Stimulated activated CD4-positive, alpha-beta T cell treated with anti-CD3 and anti-CD28 coated beads, TNF-alpha, amount 100 ng/mL, for 1 hour (primary cell): Measurements from ENCODE around the gene PRKCD.
A peak's percentile ranks its signal among the peaks of the same experiment; 100 is the strongest.

Experiments
- DNase-seq, 3 donors: peaks; one replicate each; pipeline ENCODE4 v3.0.0-alpha.2; 2020; ENCODE audit warnings: low read depth in 3 of 3, low spot score in 1 of 3

Gene PRKCD

GRCh38 chr3:53160660-53161449 lies at the start of gene PRKCD:
TSS of gene PRKCD (plus strand) at chr3:53161209. CDS start at chr3:53178423, 17,214 bp downstream.
- DNase-seq: peak; percentile 46 to 68 (median 55)

- no peak for DNase-seq
Observed at GRCh38 chr3:53111822-53112221, 49.2 kb upstream of the PRKCD start.

GRCh38 chr3:53113293-53114010 lies 47.6 kb upstream of the PRKCD start:
- DNase-seq: no peak

- DNase-seq: peak; percentile 55 to 64 (median 58)
Observed at GRCh38 chr3:53114011-53114400, 47.0 kb upstream of the PRKCD start.

- no peak for DNase-seq
Observed at GRCh38 chr3:53114412-53115074, 46.5 kb upstream of the PRKCD start.

- no peak for DNase-seq
Observed at GRCh38 chr3:53116956-53117355, 44.1 kb upstream of the PRKCD start.

GRCh38 chr3:53120336-53120735 lies 40.7 kb upstream of the PRKCD start:
- no peak for DNase-seq

- DNase-seq: no peak
Observed at GRCh38 chr3:53122255-53122932, 38.6 kb upstream of the PRKCD start.

- no peak for DNase-seq
Observed at GRCh38 chr3:53122933-53123305, 38.1 kb upstream of the PRKCD start.

GRCh38 chr3:53123510-53123909 lies 37.5 kb upstream of the PRKCD start:
- no peak for DNase-seq

- DNase-seq: no peak
Observed at GRCh38 chr3:53123953-53124352, 37.1 kb upstream of the PRKCD start.

- no peak for DNase-seq
Observed at GRCh38 chr3:53126601-53127000, 34.4 kb upstream of the PRKCD start.

GRCh38 chr3:53129344-53129743 lies 31.7 kb upstream of the PRKCD start:
- no peak for DNase-seq

- peak; percentile 92 to 96 (median 93) for DNase-seq
Observed at GRCh38 chr3:53130179-53131061, 30.6 kb upstream of the PRKCD start, which contains the start of gene RFT1. TSS of gene RFT1 (minus strand) at chr3:53130435. CDS start at chr3:53130400, 35 bp downstream.

GRCh38 chr3:53131096-53131495 lies 29.9 kb upstream of the PRKCD start:
- DNase-seq: no peak

GRCh38 chr3:53132347-53132746 lies 28.7 kb upstream of the PRKCD start:
- DNase-seq: no peak

GRCh38 chr3:53134631-53135232 lies 26.3 kb upstream of the PRKCD start:
- peak; percentile 13 to 38 (median 18) for DNase-seq

GRCh38 chr3:53137221-53137620 lies 23.8 kb upstream of the PRKCD start:
- no peak for DNase-seq

- DNase-seq: no peak
Observed at GRCh38 chr3:53137835-53138446, 23.1 kb upstream of the PRKCD start.
